Caco-2 (cell line): ENCODE measurements around the gene EPDR1. TPM values are rescaled to one million over a fixed set of nuclear protein-coding genes. Genes with fewer than 3 reads are reported as not detected.

ENCODE experiments used
- BruUV-seq: library from RNA; stranded (reverse); fragments of 400-500 nt; replicated peaks from 2 replicates; lab custom pipeline; 2021; lab: Mats Ljungman, UMichigan
- CTCF ChIA-PET: fragments of 300-600 bp; sonication (Branson Sonifier 250); formaldehyde crosslinking; loops from one replicate; lab custom pipeline; 2022; ENCODE audit warnings: antibody characterized with exemption; lab: Charles Lee
- POLR2A ChIA-PET: fragments of 300-600 bp; sonication (Branson Sonifier 250); formaldehyde crosslinking; loops from one replicate; lab custom pipeline; 2022; ENCODE audit warnings: antibody characterized with exemption; lab: Charles Lee
- DNase-seq, 2 experiments: peaks; one replicate each; pipeline versions ENCODE4 v3.0.0 to v3.0.0-alpha.2; 2020 to 2022
- H3K27me3 ChIP-seq: replicated peaks from 2 replicates; pipeline ENCODE4 v1.6.0; 2011; ENCODE audit warnings: low read length; ENCODE audit not compliant: control insufficient read depth, insufficient read depth
- H3K36me3 ChIP-seq: 2 replicates; pipeline ENCODE4 v1.5.1; 2011; ENCODE audit warnings: low read length; ENCODE audit not compliant: control insufficient read depth, insufficient read depth
- H3K4me1 ChIP-seq: fragments of 250-450 bp; sonication (Bioruptor Pico); 2 replicates; pipeline ENCODE4 v1.5.1; 2020; ENCODE audit warnings: mild to moderate bottlenecking
- H3K4me3 ChIP-seq: 2 replicates; pipeline ENCODE4 v1.5.1; 2011; ENCODE audit warnings: low read depth, mild to moderate bottlenecking, control low read depth, low read length
- H3K9me3 ChIP-seq: fragments of 250-450 bp; sonication (Bioruptor Pico); 2 replicates; pipeline ENCODE4 v1.5.1; 2020; ENCODE audit warnings: mild to moderate bottlenecking, moderate library complexity
- H3K27ac Mint-ChIP-seq: one replicate; pipeline ENCODE4 v1.8.0; 2022; ENCODE audit warnings: mixed read lengths; ENCODE audit not compliant: unreplicated experiment
- H3K27me3 Mint-ChIP-seq: one replicate; pipeline ENCODE4 v1.8.0; 2022; ENCODE audit warnings: mixed read lengths; ENCODE audit not compliant: insufficient read depth, unreplicated experiment
- H3K36me3 Mint-ChIP-seq: one replicate; pipeline ENCODE4 v1.8.0; 2022; ENCODE audit warnings: mild to moderate bottlenecking, mixed read lengths; ENCODE audit not compliant: insufficient read depth, unreplicated experiment
- H3K4me1 Mint-ChIP-seq: one replicate; pipeline ENCODE4 v1.8.0; 2022; ENCODE audit warnings: low read depth, mixed read lengths; ENCODE audit not compliant: unreplicated experiment
- H3K4me3 Mint-ChIP-seq: one replicate; pipeline ENCODE4 v1.8.0; 2022; ENCODE audit warnings: mild to moderate bottlenecking, moderate library complexity, mixed read lengths; ENCODE audit not compliant: unreplicated experiment
- H3K9me3 Mint-ChIP-seq: one replicate; pipeline ENCODE4 v1.8.0; 2022; ENCODE audit warnings: mixed read lengths; ENCODE audit not compliant: unreplicated experiment
- CTCF ChIP-seq, 2 experiments: fragments of 200-600 bp in 1 of 2; IDR thresholded peaks; 1 replicate in 1 of 2; 2 replicates in 1 of 2; pipeline versions ENCODE4 v1.5.1 to v1.8.0; 2011 to 2022; ENCODE audit warnings: antibody characterized with exemption in 1 of 2, control low read depth in 1 of 2, inconsistent platforms in 1 of 2, low read depth in 1 of 2, low read length in 1 of 2, mild to moderate bottlenecking in 1 of 2, moderate library complexity in 1 of 2; ENCODE audit not compliant: insufficient read depth in 1 of 2, severe bottlenecking in 1 of 2, unreplicated experiment in 1 of 2
- intact Hi-C: fragments of 100-400 bp; cut with micrococcal nuclease; formaldehyde crosslinking; loops from one replicate; pipeline ENCODE4 v1.10.0; 2022; ENCODE audit not compliant: unreplicated experiment
- total RNA-seq: library from RNA; stranded (reverse); gene quantifications from 2 replicates; pipeline ENCODE4 v1.2.3, GENCODE V29; 2022

EPDR1 gene
- total RNA-seq, 1 experiment from 2014 or later: 0.25 TPM

DNA sequence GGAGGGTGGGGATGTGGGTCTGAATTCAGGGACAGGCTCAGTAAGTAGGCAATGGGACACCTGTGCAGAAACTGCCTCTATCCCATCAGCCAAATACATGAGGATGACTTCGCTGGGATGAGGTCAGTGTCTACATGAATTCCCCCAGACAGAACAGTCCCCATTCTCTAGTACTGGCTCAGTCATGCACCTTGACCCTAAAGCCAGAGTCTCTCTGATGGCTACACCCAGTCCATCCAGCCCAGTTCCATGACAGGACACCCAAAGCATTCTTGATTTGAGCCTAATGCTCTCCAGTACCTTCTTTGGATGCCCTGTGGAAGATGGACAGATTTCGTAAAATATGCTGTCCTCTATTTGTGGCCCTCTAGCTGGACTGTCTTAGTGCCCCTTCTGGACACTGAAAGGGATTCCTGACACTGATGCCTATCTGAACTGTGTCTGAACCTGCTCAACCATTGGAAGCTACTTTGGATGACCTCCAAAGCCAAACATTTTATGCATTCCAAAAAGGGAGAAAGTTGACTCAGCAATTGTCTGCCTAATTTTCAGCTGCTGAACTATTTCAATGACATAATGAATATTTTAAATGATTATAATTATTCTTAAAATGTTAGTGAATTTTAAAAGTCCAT is 18.4 kb upstream of the EPDR1 start:
- no peaks in the 10 kb centered on the region for H3K9me3 ChIP-seq
- no peaks in the 10 kb centered on the region for H3K27me3 ChIP-seq
- TF ChIP-seq CTCF (IDR thresholded peaks at IDR 0.05; ENCODE audit: insufficient read depth in 1 of 2, low read depth in 1 of 2, low read length in 1 of 2, severe bottlenecking in 1 of 2, unreplicated experiment in 1 of 2): no peak
- DNase-seq: peak in 1 of 2 experiments; percentile 4
- H3K4me1 Mint-ChIP-seq: peaks cover 6% of the 10 kb centered on the region
- H3K9me3 Mint-ChIP-seq: no peaks in the 10 kb centered on the region
- no peak overlapping the region for H3K4me3 ChIP-seq
- no peaks in the 10 kb centered on the region for H3K36me3 Mint-ChIP-seq
- intact Hi-C loops: loop anchor here (1.0 to 5.0 kb wide), 4 partner anchors 120 to 416 kb away; no protein-coding TSS in a partner anchor
- no peaks in the 10 kb centered on the region for H3K27me3 Mint-ChIP-seq
- H3K27ac Mint-ChIP-seq: no peak overlapping the region
- CTCF ChIA-PET: interaction anchor here (0.7 to 1.9 kb wide), 3 partner anchors 15 to 1419 kb away, joined by 4 to 11 read pairs (median 4); partner anchors contain the start of gene SFRP4
- POLR2A ChIA-PET: interaction anchor here (0.6 kb wide), 1 partner anchor 286 kb away, joined by 3 read pairs; no protein-coding TSS in a partner anchor
- H3K4me1 ChIP-seq: peaks cover 16% of the 10 kb centered on the region
- H3K4me3 Mint-ChIP-seq: no peak overlapping the region
- no peaks in the 10 kb centered on the region for H3K36me3 ChIP-seq
- BruUV-seq: no TSS peak

- POLR2A ChIA-PET: no interaction called here
These were observed 12.1 kb upstream of the EPDR1 start for GRCh38 chr7:37908221-37908788.

More at GRCh38 chr7:37908221-37908788, 12.1 kb upstream of the EPDR1 start:
- Mint-ChIP-seq H3K27me3 (peaks cover 6% of the 10 kb centered on the region), H3K27ac (no peak overlapping the region), H3K36me3 (no peaks in the 10 kb centered on the region), H3K4me1 (no peaks in the 10 kb centered on the region), H3K9me3 (no peaks in the 10 kb centered on the region), H3K4me3 (no peak overlapping the region)
- DNase-seq: no peak
- TF ChIP-seq CTCF (IDR thresholded peaks at IDR 0.05; ENCODE audit: insufficient read depth in 1 of 2, low read depth in 1 of 2, low read length in 1 of 2, severe bottlenecking in 1 of 2, unreplicated experiment in 1 of 2): no peak
- no TSS peak for BruUV-seq
- CTCF ChIA-PET: interaction anchor here (1.3 kb wide), 1 partner anchor 9 kb away, joined by 5 read pairs; the partner anchor contains the start of gene SFRP4
- intact Hi-C loops: no loop called here
- Histone ChIP-seq H3K36me3 (no peaks in the 10 kb centered on the region), H3K4me3 (no peak overlapping the region), H3K9me3 (no peaks in the 10 kb centered on the region), H3K4me1 (no peaks in the 10 kb centered on the region), H3K27me3 (no peaks in the 10 kb centered on the region)
